Effector memory CD4-positive, alpha-beta T cell (primary cell): ENCODE data around the gene GRAMD1B.

ENCODE experiments used
- DNase-seq, 3 donors: peaks; one replicate each; pipeline ENCODE4 v3.0.0-alpha.2; 2020
- H3K27ac ChIP-seq: 2 replicates; pipeline ENCODE4 v1.7.0; 2013; ENCODE audit warnings: mild to moderate bottlenecking, low read length, moderate library complexity; ENCODE audit not compliant: insufficient read depth, poor library complexity, severe bottlenecking
- H3K27me3 ChIP-seq: replicated peaks from 2 replicates; pipeline ENCODE4 v1.7.0; 2013; ENCODE audit warnings: mild to moderate bottlenecking, low read length; ENCODE audit not compliant: insufficient read depth, control insufficient read depth, poor library complexity, severe bottlenecking
- H3K36me3 ChIP-seq: 2 replicates; pipeline ENCODE4 v1.7.0; 2013; ENCODE audit warnings: mild to moderate bottlenecking, low read length, moderate library complexity; ENCODE audit not compliant: control insufficient read depth, insufficient read depth
- H3K4me1 ChIP-seq: 2 replicates; pipeline ENCODE4 v1.7.0; 2013; ENCODE audit warnings: low read length, mild to moderate bottlenecking; ENCODE audit not compliant: control insufficient read depth, insufficient read depth, poor library complexity, severe bottlenecking
- H3K4me3 ChIP-seq: 2 replicates; pipeline ENCODE4 v1.7.0; 2013; ENCODE audit warnings: low read length, low read depth, mild to moderate bottlenecking; ENCODE audit not compliant: insufficient read depth, poor library complexity, severe bottlenecking
- H3K9me3 ChIP-seq: 2 replicates; pipeline ENCODE4 v1.7.0; 2013; ENCODE audit warnings: mild to moderate bottlenecking, low read length, moderate library complexity; ENCODE audit not compliant: control insufficient read depth

GRAMD1B gene

DNA sequence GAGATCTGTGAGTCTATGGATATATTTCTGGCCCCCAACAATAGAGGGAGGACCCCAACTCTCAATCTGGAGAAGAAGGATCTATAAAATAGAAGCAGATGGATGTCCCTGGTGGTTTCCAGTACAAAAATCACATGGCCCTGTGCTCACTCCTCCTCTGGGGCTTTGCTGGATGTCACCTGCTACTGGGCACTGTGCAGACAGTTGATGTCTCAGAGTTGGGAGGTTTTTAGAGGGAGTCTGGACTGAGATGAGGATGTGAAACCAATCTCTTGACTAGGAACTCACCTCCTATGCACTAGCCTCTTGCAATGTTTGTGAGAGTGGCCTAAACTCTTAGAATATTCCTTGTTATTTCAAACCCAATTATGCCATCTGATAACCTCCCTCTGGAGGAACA, 117.1 kb downstream of the GRAMD1B start:
- H3K27me3 ChIP-seq = no peaks in the 10 kb centered on the region
- no peaks in the 10 kb centered on the region for H3K9me3 ChIP-seq
- no peaks in the 10 kb centered on the region for H3K4me1 ChIP-seq
- H3K27ac ChIP-seq = no peak overlapping the region
- no peak overlapping the region for H3K4me3 ChIP-seq
- no peak for DNase-seq
- no peaks in the 10 kb centered on the region for H3K36me3 ChIP-seq

DNA sequence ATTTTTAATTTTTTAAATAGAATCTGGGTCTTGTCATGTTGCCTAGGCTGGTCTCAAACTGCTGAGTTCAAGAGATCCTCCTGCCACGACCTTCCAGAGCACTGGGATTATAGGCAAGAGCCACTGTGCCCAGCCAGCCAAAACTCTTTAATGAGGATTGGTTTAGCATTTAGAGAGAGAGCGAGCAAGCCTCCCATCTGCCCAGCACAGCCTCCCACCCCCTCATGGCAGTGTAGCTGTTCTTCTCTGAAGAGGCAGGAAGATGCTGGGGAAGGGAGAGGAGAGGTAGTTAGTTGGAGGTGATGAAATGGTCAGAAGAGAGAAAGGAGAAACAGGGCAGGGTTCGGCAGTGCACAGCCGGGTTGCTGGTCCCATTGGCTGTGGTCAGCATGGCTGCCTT, 118.7 kb downstream of the GRAMD1B start:
- no peaks in the 10 kb centered on the region for H3K4me1 ChIP-seq
- no peak for DNase-seq
- no peaks in the 10 kb centered on the region for H3K36me3 ChIP-seq
- no peak overlapping the region for H3K4me3 ChIP-seq
- no peak overlapping the region for H3K27ac ChIP-seq
- H3K27me3 ChIP-seq = no peaks in the 10 kb centered on the region
- no peaks in the 10 kb centered on the region for H3K9me3 ChIP-seq

DNA sequence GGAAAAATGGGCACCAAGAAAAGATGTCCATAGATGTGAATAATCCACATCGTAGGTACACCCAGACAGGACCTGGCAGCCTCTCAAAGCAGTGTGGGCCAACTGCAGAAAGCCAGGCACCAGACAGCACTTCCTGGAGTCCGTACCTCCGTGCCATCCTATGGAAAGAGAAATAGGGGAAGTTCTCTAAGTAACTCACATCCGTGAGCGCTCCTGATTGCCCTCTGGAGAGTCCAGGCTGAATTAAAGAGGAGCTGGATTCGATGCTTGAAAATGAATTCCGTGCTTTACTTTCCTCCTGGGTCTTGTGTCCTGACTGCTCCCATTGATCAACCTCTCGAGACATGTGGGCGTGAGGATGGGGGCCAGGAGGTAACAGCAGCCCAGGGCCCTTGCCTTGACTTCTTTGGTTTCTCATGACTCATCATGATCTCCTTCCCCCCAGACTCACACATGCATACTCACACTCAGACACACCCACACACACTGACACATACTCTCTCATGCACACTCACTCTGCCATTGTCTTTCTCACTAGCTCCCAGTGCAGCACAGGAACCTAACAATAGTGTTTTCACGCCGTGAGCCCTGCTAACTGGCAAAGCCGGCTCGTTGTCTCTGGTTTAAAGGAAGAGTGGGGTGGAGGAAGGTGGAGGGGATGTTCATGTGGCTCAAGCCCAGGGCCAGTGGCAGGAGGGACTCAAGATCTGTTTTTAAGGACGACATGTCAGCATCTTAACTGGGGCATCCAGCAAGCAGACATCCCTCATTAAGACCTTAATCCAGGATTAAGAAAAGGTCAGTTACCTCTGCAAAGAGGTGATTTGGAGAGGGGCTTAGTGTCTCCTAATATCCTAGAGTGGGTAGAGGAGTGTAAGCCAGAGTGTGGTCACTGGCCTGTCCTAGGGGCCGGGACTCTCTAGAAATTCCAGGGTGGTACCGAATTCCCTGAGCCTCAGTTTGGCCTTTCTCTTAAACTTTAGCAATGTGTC, 120.2 kb downstream of the GRAMD1B start:
- no peak for DNase-seq
- Histone ChIP-seq H3K4me1 (no peaks in the 10 kb centered on the region), H3K36me3 (no peaks in the 10 kb centered on the region), H3K4me3 (no peak overlapping the region), H3K27me3 (no peaks in the 10 kb centered on the region), H3K9me3 (no peaks in the 10 kb centered on the region), H3K27ac (no peak overlapping the region)

DNA sequence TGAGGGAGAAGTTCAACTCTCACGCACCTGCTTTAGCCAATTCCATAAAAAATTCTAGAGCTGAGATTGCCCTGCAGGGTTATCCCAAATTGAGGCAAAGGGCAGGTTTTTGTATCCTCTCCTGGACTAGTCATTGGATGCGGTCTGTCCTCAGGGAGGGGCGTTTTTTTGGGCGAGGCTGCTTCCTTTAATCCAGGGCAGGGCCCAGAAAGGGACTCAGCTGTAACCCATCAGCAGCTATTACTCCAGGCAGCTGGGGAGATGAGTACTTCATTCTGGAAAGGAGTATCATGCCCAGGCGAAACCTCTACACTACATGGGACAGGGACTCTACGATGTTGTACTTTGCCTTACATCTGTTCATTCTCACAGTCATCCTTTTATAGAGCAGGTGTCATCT, 121.0 kb downstream of the GRAMD1B start:
- DNase-seq = no peak
- no peak overlapping the region for H3K4me3 ChIP-seq

DNA sequence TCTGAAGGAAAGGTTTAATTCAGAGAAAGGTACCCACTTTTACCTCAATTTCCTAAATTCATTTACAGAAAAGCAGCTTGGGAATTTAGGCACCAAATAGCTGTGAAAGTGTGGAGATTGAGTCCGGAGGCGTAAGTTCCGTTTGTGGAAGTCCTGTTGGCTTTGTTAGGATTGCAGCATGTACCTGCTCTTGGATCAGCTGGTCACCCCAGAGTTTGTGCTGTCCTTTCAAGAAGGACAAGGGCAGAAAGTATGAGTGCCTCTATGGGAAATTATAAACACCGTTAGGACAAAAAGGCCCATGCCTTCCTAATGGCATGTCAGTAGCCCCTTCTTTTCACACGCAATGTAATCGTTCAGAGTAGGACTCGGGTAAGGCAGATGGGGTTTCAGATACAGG, 126.6 kb downstream of the GRAMD1B start:
- DNase-seq = no peak
- Histone ChIP-seq H3K36me3 (no peaks in the 10 kb centered on the region), H3K4me3 (no peak overlapping the region), H3K9me3 (no peaks in the 10 kb centered on the region), H3K27ac (no peak overlapping the region), H3K27me3 (no peaks in the 10 kb centered on the region), H3K4me1 (no peaks in the 10 kb centered on the region)

More for the DNA sequence above, 121.0 kb downstream of the GRAMD1B start:
- H3K27ac ChIP-seq = no peak overlapping the region
- no peaks in the 10 kb centered on the region for H3K27me3 ChIP-seq
- H3K4me1 ChIP-seq = no peaks in the 10 kb centered on the region
- H3K36me3 ChIP-seq = no peaks in the 10 kb centered on the region
- H3K9me3 ChIP-seq = no peaks in the 10 kb centered on the region

DNA sequence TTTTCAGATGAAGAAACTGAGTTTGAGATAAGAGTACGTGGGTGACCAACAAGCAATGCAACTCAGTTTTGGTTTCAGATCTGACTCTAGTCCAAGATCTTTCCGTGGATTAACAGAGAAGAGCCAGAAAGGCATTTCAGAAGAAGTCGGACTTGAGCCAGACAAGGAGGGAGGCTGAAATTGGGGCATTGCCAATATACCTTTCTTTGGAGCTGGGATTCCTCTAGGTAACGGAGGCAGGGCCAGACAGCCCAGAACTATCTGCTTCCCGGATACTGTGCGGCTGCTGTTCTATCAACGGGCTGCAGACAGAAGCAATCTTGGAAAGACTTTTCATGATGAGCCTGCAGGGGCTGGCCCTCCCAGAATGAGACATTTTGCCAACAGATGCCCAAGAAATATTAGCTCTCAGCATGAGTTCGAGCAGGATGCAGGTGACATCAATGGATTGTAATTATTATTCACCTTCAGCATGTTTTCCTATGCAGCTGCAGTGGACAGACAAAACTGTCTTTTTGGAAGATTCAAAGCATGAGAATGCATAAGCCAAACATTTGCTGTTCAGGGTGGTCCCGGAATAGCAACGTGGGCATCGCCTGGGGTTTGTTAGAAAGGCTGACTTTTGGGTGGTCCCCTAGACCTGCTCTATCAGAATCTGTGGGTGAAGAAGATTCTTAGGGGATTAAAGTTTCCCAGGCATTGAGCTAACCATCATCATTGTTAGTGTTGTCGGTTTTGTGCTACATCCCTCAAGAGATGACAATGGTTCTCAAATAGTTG, 128.7 kb downstream of the GRAMD1B start:
- no peak overlapping the region for H3K27ac ChIP-seq
- DNase-seq = no peak
- no peaks in the 10 kb centered on the region for H3K4me1 ChIP-seq
- no peaks in the 10 kb centered on the region for H3K27me3 ChIP-seq
- no peaks in the 10 kb centered on the region for H3K9me3 ChIP-seq
- H3K4me3 ChIP-seq = no peak overlapping the region
- no peaks in the 10 kb centered on the region for H3K36me3 ChIP-seq

DNA sequence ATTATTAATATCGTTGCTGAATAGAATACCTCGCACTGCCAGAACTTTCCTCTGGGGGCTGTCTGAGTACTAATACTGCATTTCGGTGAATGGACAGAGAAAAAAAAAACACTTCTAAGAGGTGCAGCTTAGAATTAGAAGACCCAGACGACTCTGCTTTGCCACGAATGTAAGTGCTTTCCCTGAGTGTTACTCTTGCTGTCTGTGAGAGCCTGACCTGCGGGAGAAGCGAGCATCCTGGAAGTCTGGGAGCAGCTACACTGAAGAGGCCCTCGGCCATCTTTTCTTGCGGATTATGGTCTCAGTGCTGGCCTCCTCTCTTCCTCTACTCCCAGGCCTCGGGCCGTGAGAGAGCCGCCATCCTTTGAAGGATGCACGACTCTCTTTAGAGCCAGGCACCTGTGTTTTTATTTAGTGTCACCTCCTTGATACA, 129.5 kb downstream of the GRAMD1B start:
- no peak for DNase-seq
- no peaks in the 10 kb centered on the region for H3K36me3 ChIP-seq

DNA sequence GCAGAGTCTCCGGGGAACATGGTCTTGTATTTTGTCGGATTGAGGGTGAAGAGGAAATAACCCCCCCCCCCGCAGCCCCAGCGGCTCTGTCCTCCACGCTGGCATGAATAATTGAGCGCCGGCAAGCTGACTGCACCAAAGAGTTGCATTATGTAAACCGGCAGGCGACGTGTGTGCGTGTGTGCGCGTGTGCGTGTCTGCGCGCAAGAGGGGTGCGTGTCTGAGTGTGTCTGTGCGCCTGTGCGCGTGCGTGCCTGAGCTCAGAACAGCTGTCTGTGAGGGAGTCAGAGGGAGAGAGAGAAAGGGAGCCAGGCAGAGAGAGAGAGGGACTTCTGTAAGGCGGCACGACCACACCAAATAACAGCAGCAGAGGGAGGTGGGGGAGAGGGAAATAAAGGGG, 129.9 kb downstream of the GRAMD1B start:
- no peaks in the 10 kb centered on the region for H3K27me3 ChIP-seq
- no peaks in the 10 kb centered on the region for H3K4me1 ChIP-seq
- H3K36me3 ChIP-seq = no peaks in the 10 kb centered on the region
- no peak overlapping the region for H3K4me3 ChIP-seq
- H3K9me3 ChIP-seq = no peaks in the 10 kb centered on the region
- no peak overlapping the region for H3K27ac ChIP-seq
- no peak for DNase-seq

More for the DNA sequence above, 129.5 kb downstream of the GRAMD1B start:
- no peak overlapping the region for H3K27ac ChIP-seq
- H3K4me1 ChIP-seq = no peaks in the 10 kb centered on the region
- H3K9me3 ChIP-seq = no peaks in the 10 kb centered on the region
- no peak overlapping the region for H3K4me3 ChIP-seq
- no peaks in the 10 kb centered on the region for H3K27me3 ChIP-seq

DNA sequence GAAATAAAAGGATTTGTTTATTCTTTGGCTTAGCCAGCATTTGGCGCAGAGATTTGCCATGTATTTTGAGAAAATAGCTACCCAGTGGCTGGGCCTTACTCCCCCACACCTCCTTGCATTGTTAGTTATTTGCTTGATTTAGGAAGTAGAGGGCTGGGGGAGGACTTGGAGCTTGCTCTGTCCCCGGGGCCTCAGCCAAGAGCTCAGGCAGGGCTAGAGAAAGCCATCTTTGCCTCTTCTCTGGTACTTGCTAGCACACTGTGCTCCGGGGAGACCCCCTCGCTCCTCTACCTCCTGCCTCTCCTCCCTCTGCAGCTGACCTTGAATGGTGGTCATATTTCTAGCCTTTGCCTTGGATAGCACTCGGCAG, 131.3 kb downstream of the GRAMD1B start:
- no peak overlapping the region for H3K4me3 ChIP-seq
- H3K36me3 ChIP-seq = no peaks in the 10 kb centered on the region
- H3K9me3 ChIP-seq = no peaks in the 10 kb centered on the region
- H3K27me3 ChIP-seq = no peaks in the 10 kb centered on the region
- no peak overlapping the region for H3K27ac ChIP-seq
- H3K4me1 ChIP-seq = no peaks in the 10 kb centered on the region
- DNase-seq = no peak

DNA sequence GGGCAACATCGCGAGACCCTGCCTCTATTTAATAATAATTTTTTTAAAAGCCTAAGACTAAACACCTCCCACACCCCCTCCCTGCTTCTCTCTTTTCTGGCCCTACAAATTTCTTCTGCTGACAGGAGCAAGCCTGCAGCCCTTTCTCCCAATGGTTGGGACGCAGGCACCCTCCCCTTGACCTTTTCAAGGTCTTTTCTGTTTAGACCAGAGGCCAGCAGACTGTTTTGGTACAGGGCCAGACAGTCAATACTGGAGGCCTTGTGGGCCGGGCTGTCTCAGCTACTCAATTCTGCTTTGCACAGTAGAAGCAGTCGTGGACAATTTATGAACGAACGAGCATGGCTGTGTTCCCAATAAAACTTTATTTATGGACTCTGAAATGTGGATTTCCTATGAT, 132.1 kb downstream of the GRAMD1B start:
- H3K4me1 ChIP-seq = no peaks in the 10 kb centered on the region
- no peaks in the 10 kb centered on the region for H3K27me3 ChIP-seq
- no peak overlapping the region for H3K27ac ChIP-seq
- no peaks in the 10 kb centered on the region for H3K9me3 ChIP-seq
- H3K4me3 ChIP-seq = no peak overlapping the region
- DNase-seq = no peak
- no peaks in the 10 kb centered on the region for H3K36me3 ChIP-seq
